GM12801 (cell line): ENCODE results near the gene TSPAN1.

Source experiments
- CTCF ChIP-seq: IDR thresholded peaks from one replicate; pipeline ENCODE4 v1.5.1; 2011; ENCODE audit warnings: control low read depth; ENCODE audit not compliant: insufficient read length; ENCODE audit errors: extremely low read depth

TSPAN1 gene

GRCh38 chr1:46133181-46133658 lies 41.7 kb upstream of the TSPAN1 start:
- no peak for TF ChIP-seq CTCF

GRCh38 chr1:46133781-46134350 lies 41.0 kb upstream of the TSPAN1 start:
- TF ChIP-seq CTCF = no peak

- TF ChIP-seq CTCF = no peak
Observed at GRCh38 chr1:46134660-46135331, 40.1 kb upstream of the TSPAN1 start.

GRCh38 chr1:46136711-46137110 lies 38.2 kb upstream of the TSPAN1 start:
- TF ChIP-seq CTCF = no peak

GRCh38 chr1:46137916-46138315 lies 37.0 kb upstream of the TSPAN1 start:
- TF ChIP-seq CTCF = no peak

GRCh38 chr1:46148318-46148717 lies 26.6 kb upstream of the TSPAN1 start:
- no peak for TF ChIP-seq CTCF

- no peak for TF ChIP-seq CTCF
Observed at GRCh38 chr1:46150085-46150484, 24.8 kb upstream of the TSPAN1 start.
